Activated naive CD8-positive, alpha-beta T cell treated with anti-CD3 and anti-CD28 coated beads, Interleukin-2, amount 50 U/mL, for 24 hours (primary cell): ENCODE measurements around the gene ARHGEF12.

Experiments used
- ATAC-seq: fragments of 150-1000 bp; cut with Tn5 transposase; one replicate; pipeline ENCODE4 v1.10.0; 2021
- DNase-seq: peaks from one replicate; pipeline ENCODE4 v3.0.0; 2021
- H3K27ac Mint-ChIP-seq: one replicate; pipeline ENCODE4 v1.8.0; 2021; ENCODE audit warnings: mild to moderate bottlenecking, mixed read lengths
- H3K27me3 Mint-ChIP-seq: one replicate; pipeline ENCODE4 v1.8.0; 2021; ENCODE audit warnings: mixed read lengths
- H3K36me3 Mint-ChIP-seq: one replicate; pipeline ENCODE4 v1.8.0; 2021; ENCODE audit warnings: low read depth, mixed read lengths
- H3K4me1 Mint-ChIP-seq: one replicate; pipeline ENCODE4 v1.8.0; 2021; ENCODE audit warnings: mixed read lengths
- H3K4me3 Mint-ChIP-seq: one replicate; pipeline ENCODE4 v1.8.0; 2021; ENCODE audit warnings: mild to moderate bottlenecking, moderate library complexity, mixed read lengths
- H3K9me3 Mint-ChIP-seq: one replicate; pipeline ENCODE4 v1.8.0; 2021; ENCODE audit warnings: mixed read lengths

The ARHGEF12 gene

DNA sequence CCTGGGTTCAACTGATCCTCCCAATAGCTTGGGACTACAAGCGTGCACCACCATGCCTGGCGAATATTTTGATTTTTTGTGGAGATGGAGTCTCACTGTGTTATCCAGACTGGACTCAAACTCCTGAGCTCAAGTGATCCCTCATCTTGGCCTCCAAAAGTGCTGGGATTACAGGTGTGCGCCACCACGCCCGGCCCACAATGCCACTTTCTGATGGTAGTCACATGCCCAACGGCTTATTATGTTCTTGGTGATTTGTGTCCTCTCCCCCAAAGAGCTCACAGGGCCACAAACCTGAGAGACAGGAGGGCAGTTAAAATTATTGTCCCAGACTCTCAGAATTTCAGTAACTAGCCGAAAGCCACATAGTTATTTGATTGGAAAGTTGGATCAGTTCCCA is 185.0 kb downstream of the ARHGEF12 start:
- H3K4me1 Mint-ChIP-seq, result no peaks in the 10 kb centered on the region
- no peak overlapping the region for H3K4me3 Mint-ChIP-seq
- no peak for ATAC-seq

DNA sequence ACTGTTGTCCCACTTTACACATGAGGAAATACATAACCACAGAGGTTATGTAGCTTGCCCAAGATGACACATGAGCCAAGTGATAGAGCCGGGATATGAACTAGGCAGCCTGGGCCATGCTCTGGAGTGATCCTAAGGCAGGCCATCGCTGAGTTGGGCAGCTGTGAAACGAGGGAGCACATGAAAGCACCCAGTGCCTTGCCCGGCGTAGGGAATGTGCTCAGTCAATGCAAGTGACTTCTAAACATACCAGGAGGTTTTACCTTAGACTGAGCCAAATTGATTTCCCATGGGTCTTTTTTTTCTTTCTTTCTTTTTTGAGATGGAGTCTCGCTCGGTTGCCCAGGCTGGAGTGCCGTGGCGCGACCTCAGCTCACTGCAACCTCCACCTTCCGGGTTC is 185.8 kb downstream of the ARHGEF12 start:
- H3K4me3 Mint-ChIP-seq, result no peak overlapping the region
- DNase-seq (no peak), ATAC-seq (no peak)
- H3K4me1 Mint-ChIP-seq, result no peaks in the 10 kb centered on the region
- H3K9me3 Mint-ChIP-seq, result no peaks in the 10 kb centered on the region
- no peaks in the 10 kb centered on the region for H3K36me3 Mint-ChIP-seq
- H3K27me3 Mint-ChIP-seq, result peaks cover 24% of the 10 kb centered on the region
- no peak overlapping the region for H3K27ac Mint-ChIP-seq

More for the DNA sequence above, 185.0 kb downstream of the ARHGEF12 start:
- no peak for DNase-seq
- peaks cover 30% of the 10 kb centered on the region for H3K27me3 Mint-ChIP-seq
- no peaks in the 10 kb centered on the region for H3K36me3 Mint-ChIP-seq
- no peak overlapping the region for H3K27ac Mint-ChIP-seq
- H3K9me3 Mint-ChIP-seq, result no peaks in the 10 kb centered on the region

DNA sequence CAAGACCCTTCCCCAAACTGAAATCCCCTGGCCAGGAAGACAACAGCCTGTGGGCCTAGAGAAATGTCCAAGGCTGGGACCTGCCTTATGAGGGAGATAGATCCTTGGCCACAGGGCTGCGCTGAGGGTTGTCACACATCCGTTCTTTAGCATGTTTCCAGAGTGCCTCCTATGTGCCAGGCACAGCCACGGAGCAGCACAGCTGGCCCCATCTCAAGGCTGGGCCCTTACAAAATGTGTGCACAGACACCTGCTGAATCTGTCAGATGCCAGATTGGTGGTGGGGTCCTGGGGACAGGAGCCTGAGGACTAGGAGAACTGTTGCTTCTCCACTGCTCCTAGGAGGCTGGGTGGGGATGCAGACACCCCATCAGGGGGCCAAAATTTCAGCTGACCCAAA is 186.5 kb downstream of the ARHGEF12 start:
- peaks cover 21% of the 10 kb centered on the region for H3K27me3 Mint-ChIP-seq
- H3K4me1 Mint-ChIP-seq, result no peaks in the 10 kb centered on the region
- ATAC-seq (no peak), DNase-seq (no peak)
- H3K4me3 Mint-ChIP-seq, result no peak overlapping the region
- H3K9me3 Mint-ChIP-seq, result no peaks in the 10 kb centered on the region
- H3K36me3 Mint-ChIP-seq, result no peaks in the 10 kb centered on the region
- no peak overlapping the region for H3K27ac Mint-ChIP-seq

DNA sequence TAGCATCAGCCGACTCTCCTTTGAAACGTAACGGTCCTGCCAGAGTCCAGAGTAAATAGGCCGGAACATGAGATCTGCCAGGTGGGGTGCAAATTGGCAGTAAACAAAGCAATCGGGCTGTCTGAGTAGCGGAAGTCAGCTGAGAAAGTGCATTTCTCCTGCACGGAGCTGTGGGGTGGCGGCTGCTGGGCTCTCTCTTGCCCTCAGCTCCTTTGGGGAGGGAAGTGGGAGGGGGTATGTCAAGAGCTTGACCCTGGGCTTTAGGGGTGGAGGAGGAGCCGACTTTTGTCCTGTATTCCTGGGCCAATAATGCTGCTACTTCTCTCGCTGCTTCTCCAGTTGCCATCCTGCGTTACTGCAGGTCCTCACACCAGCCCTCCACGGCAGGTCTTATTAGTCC is 187.0 kb downstream of the ARHGEF12 start:
- Mint-ChIP-seq H3K9me3 (no peaks in the 10 kb centered on the region), H3K4me1 (no peaks in the 10 kb centered on the region), H3K36me3 (no peaks in the 10 kb centered on the region), H3K27ac (no peak overlapping the region), H3K4me3 (no peak overlapping the region), H3K27me3 (peaks cover 21% of the 10 kb centered on the region)
- DNase-seq, result no peak
- no peak for ATAC-seq

DNA sequence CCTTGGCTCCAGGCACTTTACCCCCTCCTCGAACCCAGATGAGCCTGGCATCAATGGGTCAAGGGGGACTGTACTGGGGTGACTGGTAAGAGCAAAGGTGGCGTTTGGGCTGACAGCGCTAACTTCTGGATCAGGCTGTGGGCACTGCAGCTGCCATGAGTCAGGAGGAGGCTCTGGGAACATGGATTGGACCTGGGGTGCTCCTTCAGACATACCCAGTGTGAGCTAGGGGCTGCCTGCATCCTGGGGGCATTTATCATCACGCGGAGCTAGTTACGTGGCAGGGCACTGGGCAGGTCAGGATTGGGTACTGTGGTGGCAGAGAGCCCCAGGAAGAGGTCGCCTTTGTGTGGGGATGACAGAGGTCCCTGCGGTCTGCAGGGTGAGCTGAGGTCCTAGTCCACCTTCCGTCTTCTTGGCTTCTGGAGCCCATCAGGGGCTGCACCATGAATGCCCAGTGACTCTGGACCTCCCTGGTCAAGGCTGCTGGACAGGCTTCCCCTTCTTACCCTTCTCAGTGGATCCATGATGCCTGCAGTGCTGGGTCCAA is 188.4 kb downstream of the ARHGEF12 start:
- H3K36me3 Mint-ChIP-seq, result no peaks in the 10 kb centered on the region
- DNase-seq, result no peak
- no peaks in the 10 kb centered on the region for H3K4me1 Mint-ChIP-seq
- H3K9me3 Mint-ChIP-seq, result no peaks in the 10 kb centered on the region
- no peak overlapping the region for H3K27ac Mint-ChIP-seq
- no peak overlapping the region for H3K4me3 Mint-ChIP-seq
- ATAC-seq, result no peak
- H3K27me3 Mint-ChIP-seq, result peaks cover 28% of the 10 kb centered on the region

DNA sequence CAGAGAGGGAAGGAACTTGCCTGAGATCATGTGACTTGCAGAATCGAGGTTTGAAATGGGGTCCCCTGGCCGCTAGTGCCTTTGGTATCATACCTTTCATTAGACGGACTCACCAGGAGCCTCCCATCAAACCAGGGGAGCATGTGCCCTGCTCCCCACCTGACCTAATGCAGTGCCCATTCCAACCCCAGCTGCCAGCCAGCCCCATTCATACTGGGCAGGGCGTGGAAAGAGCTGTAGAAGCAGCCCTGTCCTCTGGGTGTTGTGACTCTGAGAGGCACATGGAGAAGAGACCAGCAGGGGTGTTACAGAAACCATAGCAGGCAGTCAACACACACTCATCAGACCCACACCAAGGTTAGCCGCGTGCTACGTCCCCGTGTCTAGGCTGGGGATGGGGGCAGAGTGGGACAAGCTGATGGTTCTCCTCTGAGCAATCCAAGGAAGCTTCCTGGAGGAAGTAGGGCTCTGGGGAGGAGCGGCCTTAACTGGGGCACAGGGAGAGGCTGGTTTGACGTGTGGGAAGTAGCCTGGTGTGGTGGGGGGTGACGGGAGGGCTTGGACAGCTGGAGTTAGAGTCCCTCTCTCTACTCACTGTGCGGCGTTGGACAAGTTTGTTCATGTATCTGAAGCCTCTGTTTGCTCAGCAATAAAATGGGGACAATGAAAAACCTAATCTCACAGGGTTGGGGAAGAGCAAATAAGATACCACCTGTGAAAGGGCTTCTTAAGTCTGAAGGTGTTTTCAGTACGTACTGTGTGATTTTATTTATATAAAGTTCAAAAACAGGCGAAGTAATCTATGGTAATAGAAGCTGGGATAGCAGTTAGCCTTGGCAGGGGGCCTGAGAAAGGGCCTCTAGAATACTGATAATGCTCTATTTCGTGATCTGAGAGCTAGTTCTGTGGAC is 189.3 kb downstream of the ARHGEF12 start:
- DNase-seq, result no peak
- Mint-ChIP-seq H3K4me3 (no peak overlapping the region), H3K27ac (no peak overlapping the region), H3K27me3 (peaks cover 30% of the 10 kb centered on the region), H3K9me3 (no peaks in the 10 kb centered on the region), H3K36me3 (no peaks in the 10 kb centered on the region), H3K4me1 (no peaks in the 10 kb centered on the region)
- no peak for ATAC-seq

DNA sequence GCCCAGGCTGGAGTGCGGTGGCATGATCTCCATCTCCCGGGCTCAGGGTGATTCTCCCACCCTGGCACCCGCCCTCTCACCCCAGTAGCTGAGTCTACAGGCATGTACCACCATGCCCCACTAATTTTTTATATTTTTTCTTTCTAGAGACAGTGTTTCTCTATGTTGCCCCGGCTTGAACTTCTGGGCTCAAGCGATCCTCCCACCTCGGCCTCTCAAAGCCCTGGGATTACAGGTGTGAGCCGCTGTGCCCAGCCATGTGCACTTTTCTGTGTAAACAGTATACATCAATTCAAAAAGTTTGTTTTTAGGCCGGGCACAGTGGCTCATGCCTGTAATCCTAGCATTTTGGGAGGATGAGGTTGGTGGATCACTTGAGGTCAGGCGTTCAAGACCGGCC is 190.0 kb downstream of the ARHGEF12 start:
- no peaks in the 10 kb centered on the region for H3K4me1 Mint-ChIP-seq
- no peak for ATAC-seq
- no peaks in the 10 kb centered on the region for H3K36me3 Mint-ChIP-seq

DNA sequence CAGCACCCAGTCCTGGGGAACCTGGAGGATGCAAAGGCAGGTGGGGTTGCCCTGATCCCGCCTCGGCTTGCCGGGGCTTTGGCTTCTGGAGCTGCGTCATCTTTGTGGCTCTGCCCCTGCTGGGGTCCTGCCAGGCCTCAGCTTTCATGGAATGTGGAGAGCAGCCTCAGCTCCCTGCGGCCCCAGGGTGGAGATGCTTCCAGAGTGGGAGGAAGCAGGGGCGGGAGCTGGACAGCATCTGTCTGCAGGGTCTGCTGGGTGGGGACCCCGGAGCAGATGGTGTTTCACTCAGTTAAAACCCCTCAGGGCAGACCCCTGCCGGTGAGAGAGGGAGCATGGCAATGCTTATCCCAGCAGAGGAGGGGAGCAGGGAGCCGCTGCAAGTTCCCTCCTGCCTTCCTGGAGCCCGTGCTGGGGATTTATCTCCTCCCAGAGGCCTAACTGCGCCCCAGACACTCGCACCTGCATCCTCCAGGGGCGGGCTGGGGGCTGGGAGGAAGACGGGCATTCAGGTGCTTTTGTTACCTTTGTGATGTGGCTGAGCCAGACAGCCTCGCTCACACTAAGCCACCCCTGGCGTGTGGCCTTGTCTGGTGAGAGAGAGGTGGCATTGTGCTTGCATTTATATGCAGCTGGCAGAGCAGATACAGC is 191.0 kb downstream of the ARHGEF12 start:
- H3K27ac Mint-ChIP-seq, result no peak overlapping the region
- peaks cover 30% of the 10 kb centered on the region for H3K27me3 Mint-ChIP-seq
- no peaks in the 10 kb centered on the region for H3K4me1 Mint-ChIP-seq
- no peaks in the 10 kb centered on the region for H3K36me3 Mint-ChIP-seq
- no peak overlapping the region for H3K4me3 Mint-ChIP-seq
- no peak for DNase-seq
- ATAC-seq, result no peak
- H3K9me3 Mint-ChIP-seq, result no peaks in the 10 kb centered on the region

More for the DNA sequence above, 190.0 kb downstream of the ARHGEF12 start:
- Mint-ChIP-seq H3K4me3 (no peak overlapping the region), H3K27ac (no peak overlapping the region), H3K27me3 (peaks cover 30% of the 10 kb centered on the region), H3K9me3 (no peaks in the 10 kb centered on the region)
- DNase-seq, result no peak

DNA sequence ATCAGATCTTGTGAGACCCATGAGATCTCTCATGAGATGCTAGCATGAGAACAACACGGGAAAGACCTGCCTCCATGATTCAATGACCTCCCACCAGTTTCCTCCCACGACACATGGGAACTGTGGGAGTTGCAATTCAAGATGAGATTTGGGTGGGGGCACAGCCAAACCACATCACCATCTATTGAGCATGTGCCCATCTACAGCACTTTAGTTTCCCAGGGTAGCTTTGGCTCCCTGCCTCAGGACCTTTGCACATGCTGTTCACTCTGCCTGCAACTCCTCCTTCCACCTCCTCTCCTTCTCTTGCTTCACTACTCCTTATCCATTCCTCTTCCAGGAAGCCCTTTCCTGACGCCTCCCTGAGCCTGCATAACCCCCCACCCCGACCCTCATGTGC is 192.5 kb downstream of the ARHGEF12 start:
- no peaks in the 10 kb centered on the region for H3K4me1 Mint-ChIP-seq
- ATAC-seq (no peak), DNase-seq (no peak)
- no peak overlapping the region for H3K4me3 Mint-ChIP-seq
- H3K36me3 Mint-ChIP-seq, result no peaks in the 10 kb centered on the region
- H3K27ac Mint-ChIP-seq, result no peak overlapping the region
- H3K9me3 Mint-ChIP-seq, result no peaks in the 10 kb centered on the region
- H3K27me3 Mint-ChIP-seq, result peaks cover 18% of the 10 kb centered on the region

DNA sequence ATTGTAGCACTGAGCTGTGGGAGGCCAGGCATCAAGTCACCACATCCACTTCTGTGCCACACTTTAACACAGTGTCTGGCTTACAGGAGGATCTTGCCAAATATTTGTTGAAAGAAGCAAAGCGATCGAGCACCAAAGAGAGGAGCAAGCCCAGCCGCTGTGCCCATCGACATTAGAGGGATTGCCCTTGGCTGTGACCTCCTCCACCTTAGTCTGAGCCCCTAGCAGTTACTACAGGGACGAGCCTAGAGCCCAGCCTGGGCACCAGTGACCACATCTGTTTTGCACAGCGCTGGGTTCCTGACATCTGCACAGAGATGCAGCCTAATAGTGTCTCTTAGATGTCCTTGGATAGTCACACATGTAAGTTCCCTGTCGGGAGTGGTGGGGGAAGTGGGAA is 193.0 kb downstream of the ARHGEF12 start:
- Mint-ChIP-seq H3K4me3 (no peak overlapping the region), H3K27ac (no peak overlapping the region), H3K9me3 (no peaks in the 10 kb centered on the region), H3K4me1 (no peaks in the 10 kb centered on the region), H3K27me3 (peaks cover 18% of the 10 kb centered on the region), H3K36me3 (no peaks in the 10 kb centered on the region)
- DNase-seq (no peak), ATAC-seq (no peak)

DNA sequence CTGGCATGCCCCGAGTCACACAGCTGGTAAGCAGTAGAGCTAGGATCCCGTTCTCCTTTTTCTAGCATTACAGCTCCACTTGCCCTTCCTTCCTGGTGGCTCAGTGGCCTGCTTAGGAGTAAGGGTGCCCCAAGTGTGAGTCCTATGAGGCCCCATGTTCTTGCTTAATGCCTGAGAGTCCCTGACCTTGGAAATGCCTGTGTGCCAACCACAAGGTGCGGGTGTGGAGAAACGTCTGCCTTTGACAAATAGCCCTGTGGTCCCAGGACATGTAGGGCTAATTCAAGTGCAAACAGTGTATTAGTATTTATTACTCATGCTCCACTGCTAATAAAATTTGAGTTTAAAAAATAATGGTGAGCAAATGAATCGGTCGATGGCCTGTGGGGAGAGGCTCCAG is 193.7 kb downstream of the ARHGEF12 start:
- no peak overlapping the region for H3K4me3 Mint-ChIP-seq
- peaks cover 14% of the 10 kb centered on the region for H3K27me3 Mint-ChIP-seq
- H3K36me3 Mint-ChIP-seq, result no peaks in the 10 kb centered on the region
- H3K4me1 Mint-ChIP-seq, result no peaks in the 10 kb centered on the region
- H3K9me3 Mint-ChIP-seq, result no peaks in the 10 kb centered on the region
- ATAC-seq (no peak), DNase-seq (no peak)
- H3K27ac Mint-ChIP-seq, result no peak overlapping the region

DNA sequence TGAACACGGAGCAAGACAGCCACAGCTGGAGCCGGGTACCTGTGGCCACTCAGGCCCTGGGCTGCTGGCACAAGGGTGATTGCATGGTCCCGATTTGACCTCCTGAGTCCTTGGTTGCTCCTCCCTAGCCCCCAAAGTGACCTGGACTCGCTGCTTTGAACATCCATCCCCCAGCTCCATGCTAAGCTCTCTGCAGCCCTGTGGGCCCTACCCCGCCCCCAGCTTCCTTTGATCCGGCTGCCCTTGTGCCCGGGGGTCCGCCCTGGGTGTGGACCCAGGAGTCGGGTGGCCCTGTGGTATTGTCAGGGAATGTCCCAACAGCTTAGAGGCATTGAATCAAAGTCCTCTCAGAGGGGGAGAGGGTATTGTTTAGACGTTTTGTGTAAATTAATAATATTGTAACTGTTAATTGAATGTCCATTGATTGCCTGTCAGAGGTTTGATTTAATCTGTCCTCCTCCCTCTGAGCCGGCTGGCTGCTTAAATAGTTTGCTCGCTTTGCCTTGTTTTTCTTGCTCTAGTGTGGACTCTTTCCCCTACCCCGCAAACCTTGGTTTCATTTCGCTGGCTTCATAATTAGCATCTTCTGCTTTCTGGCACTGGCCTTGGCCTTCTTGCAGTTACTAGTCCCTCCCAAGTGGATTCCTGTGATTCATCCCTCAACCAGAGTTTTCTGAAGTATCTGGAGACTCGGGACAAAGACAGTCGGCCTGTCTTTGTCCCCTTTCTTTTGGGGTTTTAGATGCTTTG is 196.0 kb downstream of the ARHGEF12 start:
- Mint-ChIP-seq H3K36me3 (no peaks in the 10 kb centered on the region), H3K9me3 (no peaks in the 10 kb centered on the region)
- no peak for ATAC-seq

DNA sequence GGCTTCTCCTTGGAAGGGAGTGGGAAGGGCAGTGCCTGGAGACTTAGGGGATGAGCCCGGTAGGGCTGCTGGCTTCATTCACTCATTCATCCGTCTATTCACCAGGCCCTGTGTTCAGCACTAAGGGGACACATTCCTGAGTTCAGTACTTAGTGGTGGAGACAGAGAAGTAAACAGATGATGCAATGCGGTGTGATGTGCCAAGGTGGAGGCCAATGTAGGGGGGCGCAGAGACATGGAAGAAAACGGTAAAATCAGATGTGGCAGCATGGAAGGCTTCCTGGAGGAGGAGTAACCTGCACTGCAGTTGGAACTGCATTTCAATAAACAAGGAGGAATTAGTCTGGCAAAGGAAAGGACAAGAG is 196.6 kb downstream of the ARHGEF12 start:
- no peaks in the 10 kb centered on the region for H3K36me3 Mint-ChIP-seq
- no peak for ATAC-seq
- H3K27ac Mint-ChIP-seq, result no peak overlapping the region
- H3K4me1 Mint-ChIP-seq, result no peaks in the 10 kb centered on the region
- peaks cover 13% of the 10 kb centered on the region for H3K27me3 Mint-ChIP-seq
- no peak overlapping the region for H3K4me3 Mint-ChIP-seq
- DNase-seq, result no peak
- H3K9me3 Mint-ChIP-seq, result no peaks in the 10 kb centered on the region

More for the DNA sequence above, 196.0 kb downstream of the ARHGEF12 start:
- DNase-seq, result no peak
- Mint-ChIP-seq H3K27ac (no peak overlapping the region), H3K4me1 (no peaks in the 10 kb centered on the region), H3K4me3 (no peak overlapping the region), H3K27me3 (peaks cover 13% of the 10 kb centered on the region)

DNA sequence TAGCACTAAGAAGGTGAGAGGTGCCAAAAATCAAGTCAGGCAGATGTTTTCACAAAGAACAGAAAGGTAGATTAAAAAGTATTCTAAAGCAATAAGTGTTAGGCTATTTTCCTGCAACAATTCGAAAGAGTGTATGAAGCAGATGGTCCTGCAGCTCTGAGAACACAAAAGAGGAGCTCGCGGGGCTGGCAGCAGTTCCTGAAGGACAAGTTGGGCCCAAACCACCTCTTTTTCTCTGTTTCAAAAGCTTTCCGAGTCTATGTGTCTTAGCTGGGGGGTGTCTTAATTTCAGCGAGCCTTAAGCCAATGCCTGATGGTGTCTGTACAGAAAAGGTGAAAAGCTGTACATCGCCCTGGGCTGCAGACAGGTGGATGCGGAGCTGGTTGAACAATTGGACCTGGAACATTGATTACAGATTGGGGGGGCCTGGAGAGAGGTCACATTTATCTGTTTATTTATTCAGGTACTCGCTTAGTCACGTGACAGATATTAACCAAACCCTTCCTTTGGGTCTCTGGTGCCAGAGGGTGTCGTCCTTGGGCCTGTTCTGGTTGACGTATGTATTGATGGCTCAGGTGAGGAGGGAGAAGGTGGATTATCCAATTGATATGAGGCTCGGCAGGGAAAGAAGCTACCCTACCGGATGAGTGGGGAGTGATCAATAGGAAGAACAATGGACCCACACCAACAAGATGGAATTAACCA is 200.0 kb downstream of the ARHGEF12 start:
- Mint-ChIP-seq H3K9me3 (no peaks in the 10 kb centered on the region), H3K27me3 (peaks cover 2% of the 10 kb centered on the region), H3K4me1 (no peaks in the 10 kb centered on the region), H3K4me3 (no peak overlapping the region), H3K36me3 (no peaks in the 10 kb centered on the region), H3K27ac (no peak overlapping the region)
- no peak for ATAC-seq
- DNase-seq, result no peak
